GM10266 (cell line): ENCODE measurements around the gene COPB1.

Experiments
- DNase-seq: peaks from one replicate; pipeline ENCODE4 v3.0.0; 2012; ENCODE audit errors: extremely low spot score
- TF ChIP-seq, protein P1 (sequence below): IDR thresholded peaks from 2 replicates; pipeline ENCODE4 v1.5.1; 2012; ENCODE audit warnings: mild to moderate bottlenecking, low read depth; ENCODE audit not compliant: control insufficient read depth, insufficient read depth; ENCODE audit errors: missing control alignments

COPB1 gene

DNA sequence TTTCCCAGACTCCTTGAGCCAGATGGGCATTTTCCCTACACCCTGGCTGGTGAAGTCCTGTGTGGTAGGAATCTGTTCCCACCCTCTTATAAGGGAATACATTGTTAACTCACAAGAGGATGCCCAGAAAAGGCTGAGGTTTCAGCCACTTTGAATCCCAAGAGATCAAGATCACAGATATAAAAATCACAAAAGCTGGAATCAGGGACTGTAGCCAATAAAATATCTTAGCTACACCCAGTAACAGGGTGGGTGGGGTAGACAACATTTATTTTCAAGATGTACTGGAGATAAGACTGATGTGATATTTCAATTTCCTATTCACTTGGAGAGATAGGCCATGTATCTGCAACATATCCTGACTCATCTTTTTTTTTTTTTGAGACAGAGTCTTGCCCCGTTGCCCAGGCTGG lies 50.3 kb downstream of the COPB1 start:
- DNase-seq = no peak
- TF ChIP-seq, protein P1, sequence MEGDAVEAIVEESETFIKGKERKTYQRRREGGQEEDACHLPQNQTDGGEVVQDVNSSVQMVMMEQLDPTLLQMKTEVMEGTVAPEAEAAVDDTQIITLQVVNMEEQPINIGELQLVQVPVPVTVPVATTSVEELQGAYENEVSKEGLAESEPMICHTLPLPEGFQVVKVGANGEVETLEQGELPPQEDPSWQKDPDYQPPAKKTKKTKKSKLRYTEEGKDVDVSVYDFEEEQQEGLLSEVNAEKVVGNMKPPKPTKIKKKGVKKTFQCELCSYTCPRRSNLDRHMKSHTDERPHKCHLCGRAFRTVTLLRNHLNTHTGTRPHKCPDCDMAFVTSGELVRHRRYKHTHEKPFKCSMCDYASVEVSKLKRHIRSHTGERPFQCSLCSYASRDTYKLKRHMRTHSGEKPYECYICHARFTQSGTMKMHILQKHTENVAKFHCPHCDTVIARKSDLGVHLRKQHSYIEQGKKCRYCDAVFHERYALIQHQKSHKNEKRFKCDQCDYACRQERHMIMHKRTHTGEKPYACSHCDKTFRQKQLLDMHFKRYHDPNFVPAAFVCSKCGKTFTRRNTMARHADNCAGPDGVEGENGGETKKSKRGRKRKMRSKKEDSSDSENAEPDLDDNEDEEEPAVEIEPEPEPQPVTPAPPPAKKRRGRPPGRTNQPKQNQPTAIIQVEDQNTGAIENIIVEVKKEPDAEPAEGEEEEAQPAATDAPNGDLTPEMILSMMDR = no peak

DNA sequence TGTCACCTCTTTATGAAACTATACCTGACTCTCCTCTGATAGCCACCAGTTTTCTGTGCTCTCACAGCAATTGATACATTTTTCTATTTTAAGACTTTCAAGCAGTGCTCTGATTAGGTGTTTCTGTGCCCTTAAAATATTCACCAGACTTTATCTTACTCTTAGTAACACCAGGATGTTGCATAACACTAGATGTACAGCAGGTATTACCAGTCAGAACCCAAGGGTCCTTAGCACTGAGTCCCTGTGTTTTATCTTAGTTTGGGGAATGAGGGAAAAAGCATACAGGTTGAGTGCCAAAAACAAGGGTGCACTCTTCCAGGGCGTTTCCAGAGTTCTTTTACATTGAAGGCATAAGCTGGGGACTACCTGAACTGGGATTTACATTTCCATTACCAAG lies 51.4 kb downstream of the COPB1 start:
- TF ChIP-seq, protein P1 = no peak
- DNase-seq = no peak

DNA sequence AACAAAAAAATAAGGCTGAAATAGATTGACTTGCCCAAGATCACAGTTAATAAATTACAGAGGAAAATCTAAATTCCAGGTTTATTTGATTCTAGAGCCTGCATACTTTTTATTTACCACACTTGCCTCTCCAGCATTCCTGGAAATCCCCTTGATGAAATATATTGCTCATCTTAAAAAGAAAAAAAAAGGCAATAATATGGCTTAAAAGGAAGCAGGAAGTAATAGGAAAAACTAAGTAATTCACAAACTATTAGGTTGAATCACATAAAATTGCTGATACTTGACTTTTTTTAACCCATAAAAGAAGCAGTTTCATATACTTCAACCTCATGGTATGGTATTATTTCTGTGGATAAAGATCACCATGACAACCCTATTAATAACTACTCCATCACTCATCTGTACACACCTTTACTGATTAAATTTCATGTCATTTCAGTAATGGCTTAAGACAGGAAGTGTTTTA lies 52.9 kb downstream of the COPB1 start:
- TF ChIP-seq, protein P1 = no peak
- no peak for DNase-seq

DNA sequence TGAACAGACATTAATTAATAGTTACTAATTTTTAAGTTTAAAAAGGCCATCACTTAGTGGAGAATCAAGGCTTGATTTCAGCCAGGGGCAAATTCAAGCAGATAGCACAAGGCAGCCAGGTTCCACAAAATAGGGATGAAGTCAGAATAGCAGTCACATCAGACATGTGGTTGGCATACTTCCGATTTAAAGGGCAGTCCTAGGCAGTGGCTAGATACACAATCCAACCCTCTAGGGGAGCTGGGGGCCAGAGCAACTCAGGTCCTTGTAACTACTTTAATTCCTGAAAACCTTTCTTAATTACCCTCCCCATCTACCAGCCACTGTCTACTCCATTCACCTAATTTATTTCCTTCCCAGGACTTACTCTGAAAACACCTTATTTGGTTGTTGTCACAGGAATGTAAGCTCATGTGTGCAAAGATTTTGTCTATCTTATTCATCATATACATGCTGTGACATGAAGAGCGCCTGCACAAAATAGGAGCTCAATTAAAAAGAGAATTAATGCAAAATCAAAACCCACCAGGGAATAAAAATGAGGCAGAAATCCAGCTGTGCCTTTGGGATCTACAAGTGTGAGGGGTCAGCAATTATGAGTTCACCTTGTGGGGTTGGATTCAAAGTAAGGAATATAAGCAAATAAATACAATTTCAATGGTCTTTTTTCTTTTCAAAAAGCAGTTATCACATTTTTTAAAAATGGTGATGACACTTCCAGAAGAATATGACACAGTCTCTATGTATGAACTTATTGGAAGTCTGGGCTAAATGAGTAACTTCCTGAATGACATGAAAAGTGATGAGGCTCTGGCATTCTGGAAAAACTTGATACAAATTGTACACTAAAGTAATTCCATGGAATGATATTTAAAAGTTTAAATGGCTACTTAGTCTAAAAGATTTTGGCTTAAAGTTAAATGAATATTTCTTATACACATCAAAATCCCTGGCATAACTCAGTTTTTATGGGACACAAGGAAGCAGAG lies 53.8 kb downstream of the COPB1 start:
- TF ChIP-seq, protein P1 = no peak
- no peak for DNase-seq

DNA sequence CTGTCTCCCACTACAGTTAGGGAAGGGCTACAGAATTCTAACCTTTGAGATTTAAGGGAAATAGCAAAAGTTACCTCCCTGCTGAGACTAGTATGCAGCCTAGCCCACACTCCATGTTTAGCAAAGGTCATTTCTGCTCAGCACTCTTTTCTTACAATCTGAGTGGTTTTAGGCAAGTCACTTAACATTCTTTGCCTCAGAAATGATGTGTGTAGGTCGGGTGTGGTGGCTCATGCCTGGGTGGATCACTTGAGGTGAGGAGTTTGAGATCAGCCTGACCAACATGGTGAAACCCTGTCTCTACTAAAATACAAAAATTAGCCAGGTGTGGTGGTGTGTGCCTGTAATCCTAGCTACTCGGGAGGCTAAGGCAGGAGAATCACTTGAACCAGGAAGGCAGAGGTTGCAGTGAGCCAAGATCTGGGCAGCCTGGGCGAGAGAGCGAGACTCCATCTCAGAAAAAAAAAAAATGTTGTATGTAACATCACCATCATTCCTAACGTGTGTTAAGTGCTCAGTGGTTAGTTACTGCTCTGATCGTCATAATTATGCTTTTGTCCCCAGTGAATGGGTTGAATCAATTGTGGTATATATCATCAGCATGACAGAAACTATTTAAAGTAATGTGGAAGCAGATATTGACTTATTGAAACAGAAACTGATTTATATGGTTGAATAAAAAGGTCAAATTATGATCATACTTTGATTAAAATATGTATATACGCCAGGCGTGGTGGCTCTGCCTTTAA lies 55.0 kb downstream of the COPB1 start:
- no peak for DNase-seq
- TF ChIP-seq, protein P1 = no peak

DNA sequence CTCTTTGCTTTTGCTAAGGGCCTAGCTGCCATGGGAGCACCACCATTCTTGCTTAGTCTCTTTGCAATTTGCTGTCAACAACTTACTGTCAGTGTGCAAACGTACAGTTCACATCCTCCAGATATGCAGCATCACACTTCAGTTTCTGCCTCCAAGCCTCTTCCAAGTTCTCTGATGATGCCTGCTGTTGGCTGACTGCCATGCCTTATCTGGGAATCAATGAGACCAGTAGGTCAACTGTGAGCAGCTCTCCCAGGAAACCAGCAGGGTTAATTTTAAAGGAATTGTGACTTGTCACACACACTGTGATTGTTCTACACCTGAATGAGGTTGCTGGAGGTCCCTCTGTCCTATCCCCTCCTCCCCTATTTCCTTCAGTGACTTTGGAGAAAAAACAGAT lies 56.0 kb downstream of the COPB1 start:
- TF ChIP-seq, protein P1 = no peak
- DNase-seq = no peak
